LHCN-M2 (cell line): Measurements from ENCODE around the gene MAGI2. TPM values are rescaled to one million over a fixed set of nuclear protein-coding genes. Genes with fewer than 3 reads are reported as not detected.
"Not testable (repeated sequence)": the region's sequence is repeated elsewhere in the genome, so short reads cannot be mapped to it uniquely, and the experiment has no call there.

Experiments used
- DNase-seq: peaks from one replicate; pipeline ENCODE4 v3.0.0-alpha.2; 2012; ENCODE audit warnings: low read depth
- total RNA-seq: library from RNA; depleted of rRNA; stranded (reverse); fragments of >200 nt; gene quantifications from 2 replicates; pipeline ENCODE4 v1.2.3, GENCODE V29; 2014

The MAGI2 gene
- total RNA-seq, 1 experiment from 2014 or later: 3.6 TPM

- DNase-seq: peak; percentile 13
These were observed 294.3 kb downstream of the MAGI2 start for GRCh38 chr7:79159040-79159664.

DNA sequence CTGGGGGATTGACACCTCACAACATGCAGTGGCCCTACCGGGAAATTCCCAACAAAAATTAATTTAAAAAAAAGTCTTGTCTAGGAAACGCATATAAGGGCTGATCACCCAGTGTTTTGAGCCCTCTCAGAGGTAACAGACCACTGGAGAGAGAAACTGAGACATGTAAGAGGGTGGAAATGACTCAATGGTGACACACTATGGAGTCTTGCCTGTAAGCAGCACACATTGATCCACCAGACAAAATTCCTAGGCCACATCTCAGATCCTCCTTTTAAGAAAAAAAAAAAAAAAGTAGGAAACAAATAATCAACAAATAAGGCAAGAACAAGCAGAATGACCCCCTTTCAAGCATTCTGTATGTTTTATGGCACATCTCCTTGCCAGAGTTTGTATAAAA, 296.2 kb downstream of the MAGI2 start:
- DNase-seq: no peak

DNA sequence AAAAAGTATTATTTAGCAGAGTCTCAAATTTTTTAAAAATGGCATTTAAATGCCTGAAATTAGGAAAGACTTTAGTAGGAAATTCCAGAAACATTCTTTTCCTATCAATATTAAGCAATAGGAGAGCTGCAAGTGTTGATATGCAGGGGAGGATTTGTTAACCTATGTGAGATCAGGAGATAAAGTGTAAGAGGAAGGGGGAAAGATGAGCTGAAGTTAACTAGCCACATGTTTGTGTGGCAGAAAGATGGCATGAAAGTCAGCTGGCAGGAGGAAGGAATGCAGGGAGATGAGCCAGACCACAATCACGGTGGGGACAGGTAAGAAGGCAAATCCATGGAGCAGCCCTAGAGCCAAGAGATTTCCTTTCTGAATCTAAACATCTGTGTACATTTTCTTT, 303.6 kb downstream of the MAGI2 start:
- no peak for DNase-seq

GRCh38 chr7:79142706-79143105, 310.8 kb downstream of the MAGI2 start:
- no peak for DNase-seq

DNA sequence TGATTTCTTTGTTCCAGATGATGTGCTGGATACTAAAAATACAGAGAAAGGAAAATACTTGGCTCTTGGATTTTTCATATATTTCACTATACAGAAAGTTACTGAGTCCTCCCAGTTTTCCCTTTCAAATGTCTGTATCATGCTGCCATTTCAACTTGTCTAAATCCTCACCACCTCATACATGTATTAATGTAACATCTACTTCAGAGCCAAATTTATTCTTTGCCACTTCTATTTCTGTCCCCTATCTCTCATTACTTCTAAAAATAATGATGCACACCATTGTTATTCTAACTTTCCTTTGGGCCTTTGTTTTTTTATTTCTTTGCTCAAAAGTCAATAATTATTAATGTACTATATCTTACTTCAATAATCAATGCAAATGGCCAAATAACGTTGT, 312.2 kb downstream of the MAGI2 start:
- no peak for DNase-seq

DNA sequence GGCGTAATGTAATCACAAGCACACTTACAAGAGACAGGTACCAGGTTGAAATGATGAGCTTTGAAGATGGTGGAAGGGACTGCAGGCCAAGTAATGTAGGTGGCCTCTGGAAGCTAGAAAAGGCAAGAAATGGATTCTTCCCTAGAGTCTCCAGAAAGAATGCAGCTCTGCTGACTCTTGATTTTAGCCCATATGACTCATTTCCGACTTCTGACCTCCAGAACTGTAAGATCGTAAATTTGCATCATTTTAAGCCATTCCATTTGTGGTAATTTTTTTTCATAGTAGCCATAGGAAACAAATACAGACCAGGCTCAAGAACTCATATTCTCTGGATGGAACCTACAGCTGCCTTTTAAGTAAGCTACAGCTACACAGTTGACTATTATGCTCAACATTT, 315.5 kb downstream of the MAGI2 start:
- peak; percentile 68 for DNase-seq

DNA sequence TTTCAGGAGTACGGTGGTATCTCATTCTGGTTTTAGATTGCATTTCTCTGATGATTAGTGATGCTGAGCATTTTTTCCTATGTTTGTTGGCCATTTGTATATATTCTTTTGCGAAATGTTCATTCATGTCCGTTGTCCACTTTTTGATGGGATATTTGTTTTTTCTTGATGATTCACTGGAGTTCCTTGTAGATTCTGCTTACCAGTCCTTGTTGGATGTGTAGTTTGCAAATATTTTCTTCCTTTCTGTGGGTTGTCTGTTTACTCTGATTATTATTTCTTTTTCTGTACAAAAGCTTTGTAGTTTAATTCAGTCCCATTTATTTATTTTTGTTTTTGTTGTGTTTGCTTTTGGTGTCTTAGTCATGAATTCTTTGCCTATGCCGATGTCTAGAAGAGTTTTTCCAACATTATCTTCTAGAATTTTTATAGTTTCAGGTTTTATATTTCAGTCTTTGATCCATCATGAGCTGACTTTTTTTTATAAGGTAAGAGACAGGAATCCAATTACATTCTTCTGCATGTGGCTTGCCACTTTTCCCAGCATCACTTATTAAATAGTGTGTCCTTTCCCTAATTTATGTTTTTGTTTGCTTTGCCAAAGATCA, 320.5 kb downstream of the MAGI2 start:
- DNase-seq: peak; percentile 19

GRCh38 chr7:79130715-79131114, 322.8 kb downstream of the MAGI2 start:
- DNase-seq: no peak

DNA sequence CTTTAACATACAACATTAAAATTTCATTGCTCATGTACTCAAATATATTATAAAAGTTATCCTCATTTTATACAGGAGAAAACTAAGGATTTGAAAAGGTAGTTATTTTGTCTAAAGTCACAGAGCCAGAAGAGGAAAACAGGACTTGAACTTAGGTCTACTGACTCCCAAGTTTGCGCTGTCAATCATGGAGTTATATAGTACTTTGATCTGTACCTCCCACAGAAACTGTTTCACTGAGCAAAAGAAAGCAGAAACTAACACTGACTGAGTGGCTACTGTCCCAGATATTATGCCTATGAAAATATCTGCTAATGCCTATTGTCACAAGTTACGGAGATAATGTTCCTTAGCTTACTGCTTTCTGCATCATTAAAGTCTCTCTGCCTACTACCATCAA, 329.1 kb downstream of the MAGI2 start:
- no peak for DNase-seq

GRCh38 chr7:79118143-79118542, 335.3 kb downstream of the MAGI2 start:
- no peak for DNase-seq

GRCh38 chr7:79096361-79096805, 357.1 kb downstream of the MAGI2 start:
- DNase-seq: peak; percentile 25

- DNase-seq: no peak
These were observed 360.0 kb downstream of the MAGI2 start for GRCh38 chr7:79093421-79093820.

DNA sequence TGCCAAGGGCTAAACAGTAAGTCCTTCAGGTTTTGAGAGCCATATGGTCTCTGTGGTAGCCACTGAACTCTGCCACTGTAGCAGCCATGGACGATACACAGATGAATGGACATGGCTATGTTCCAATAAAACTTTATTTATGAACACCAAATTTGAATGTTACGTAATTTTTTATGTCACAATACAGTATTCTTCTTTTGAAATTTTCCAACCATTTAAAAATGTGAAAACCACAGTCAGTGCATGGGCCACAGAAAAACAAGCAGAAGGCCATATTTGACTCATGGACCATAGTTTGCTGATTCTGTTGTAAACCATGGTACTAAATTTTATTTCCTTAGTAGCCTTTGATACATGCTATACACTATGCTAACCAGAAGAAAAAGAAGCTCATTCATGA, 361.8 kb downstream of the MAGI2 start:
- peak; percentile 26 for DNase-seq

GRCh38 chr7:79091011-79091410, 362.5 kb downstream of the MAGI2 start:
- no peak for DNase-seq

DNA sequence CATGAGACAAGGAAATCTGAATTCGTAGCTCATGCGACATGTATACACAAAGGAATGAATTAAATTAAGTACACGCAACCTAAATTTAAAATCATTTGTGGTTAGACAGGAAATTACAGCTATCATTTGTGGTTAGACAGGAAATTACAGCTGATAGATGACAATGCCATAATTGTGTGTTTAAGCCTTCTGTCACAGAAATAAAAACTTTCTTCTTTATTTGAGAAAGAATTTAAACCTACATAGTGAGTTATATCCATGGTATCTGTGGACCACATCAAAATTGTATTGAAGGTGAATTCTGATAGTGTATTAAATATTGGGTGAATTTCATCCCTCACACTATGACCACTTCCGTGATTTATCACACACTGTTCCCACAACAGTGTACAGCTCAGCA, 362.9 kb downstream of the MAGI2 start:
- peak; percentile 12 for DNase-seq

GRCh38 chr7:79084423-79084822, 369.0 kb downstream of the MAGI2 start:
- peak; percentile 29 for DNase-seq

DNA sequence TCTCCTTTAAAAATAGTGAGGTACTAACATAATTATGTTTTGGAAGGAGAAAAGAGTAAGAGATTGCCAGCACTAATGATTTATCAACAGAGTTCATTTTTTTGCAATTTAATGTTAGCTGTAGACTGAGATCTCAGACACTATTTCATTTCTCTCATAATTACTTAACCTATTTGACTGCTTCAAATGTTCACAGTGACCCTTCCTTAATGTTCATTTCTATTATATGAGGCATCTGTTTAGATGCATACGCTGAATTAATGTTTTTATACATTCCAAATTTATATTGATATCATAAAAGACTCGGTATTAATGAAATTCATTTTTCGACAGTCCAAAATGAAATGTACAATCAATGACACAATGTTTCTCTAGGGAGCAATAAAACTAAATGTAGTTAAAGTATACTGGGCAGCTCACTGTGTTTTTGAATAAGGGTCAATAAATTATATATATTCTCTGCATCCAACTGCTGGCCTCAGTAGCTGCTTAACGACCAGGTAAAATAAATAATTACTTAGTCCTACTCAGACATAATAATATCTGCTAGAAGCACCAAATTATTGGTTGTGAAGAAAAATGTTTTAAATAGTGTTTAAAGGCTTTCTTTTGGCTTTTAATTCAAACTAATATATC, 373.4 kb downstream of the MAGI2 start:
- DNase-seq: no peak

DNA sequence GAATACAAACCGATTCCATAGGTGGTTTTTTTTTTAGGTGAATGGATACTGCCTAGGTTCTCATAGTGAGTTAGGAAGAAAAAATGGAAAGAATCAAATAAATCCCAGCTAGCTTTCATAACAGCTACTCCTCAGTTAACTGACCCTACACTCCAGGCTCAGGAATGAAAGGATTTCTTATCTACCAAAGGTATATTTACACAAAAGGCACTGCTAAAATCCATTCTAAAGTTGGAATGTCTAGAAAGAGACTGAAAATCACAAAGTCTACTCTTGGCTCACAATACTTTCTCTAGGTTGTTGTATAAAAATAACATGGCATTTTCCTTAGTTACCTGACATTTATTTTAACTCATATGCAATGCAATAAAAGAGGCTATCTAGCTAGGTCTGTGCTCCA, 375.2 kb downstream of the MAGI2 start:
- no peak for DNase-seq

DNA sequence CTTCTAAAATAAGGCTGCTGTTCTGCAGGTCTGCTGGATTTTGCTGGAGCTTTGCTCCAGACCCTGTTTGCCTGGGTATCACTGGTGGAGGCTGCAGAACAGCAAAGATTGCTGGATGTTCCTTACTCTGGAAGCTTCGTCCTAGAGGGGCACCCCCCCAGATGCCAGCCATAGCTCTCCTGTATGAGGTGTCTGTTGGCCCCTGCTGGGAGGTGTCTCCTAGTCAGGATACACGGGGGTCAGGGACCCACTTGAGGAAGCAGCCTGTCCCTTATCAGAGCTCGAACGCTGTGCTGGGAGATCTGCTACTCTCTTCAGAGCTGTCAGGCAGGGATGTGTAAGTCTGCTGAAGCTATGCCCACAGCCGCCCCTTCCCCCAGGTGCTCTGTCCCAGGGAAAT, 382.3 kb downstream of the MAGI2 start:
- not testable (repeated sequence) for DNase-seq

DNA sequence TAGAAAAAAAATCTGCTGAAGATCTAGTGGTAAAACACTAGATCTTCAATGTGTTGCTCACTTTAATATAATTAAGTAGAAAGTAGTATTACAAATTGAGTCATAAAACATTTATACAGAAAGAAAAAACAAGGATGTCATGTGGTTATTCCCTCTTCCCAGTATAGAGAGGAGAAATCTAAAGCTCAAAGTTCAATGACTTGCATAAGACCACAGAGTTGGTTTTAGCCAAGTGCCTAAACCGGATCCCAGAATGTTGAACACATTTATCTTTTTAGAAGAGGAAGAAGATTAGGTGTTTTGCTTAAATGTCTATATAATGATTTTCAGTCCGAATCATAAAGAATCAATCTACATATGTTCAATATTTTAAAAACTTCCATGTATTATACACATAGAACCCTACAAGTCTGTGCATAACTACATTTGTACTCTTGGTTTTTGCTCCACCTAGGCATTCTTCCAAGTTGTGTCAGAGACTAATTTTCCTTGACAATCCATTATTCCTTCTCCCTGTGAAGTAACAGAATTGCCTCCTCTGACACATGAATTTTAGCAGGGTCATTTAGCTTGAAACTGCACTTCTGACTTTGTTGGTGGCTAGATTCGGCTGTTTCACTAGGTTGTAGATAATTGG, 389.2 kb downstream of the MAGI2 start:
- DNase-seq: no peak

GRCh38 chr7:79063019-79063698, 390.3 kb downstream of the MAGI2 start:
- no peak for DNase-seq

DNA sequence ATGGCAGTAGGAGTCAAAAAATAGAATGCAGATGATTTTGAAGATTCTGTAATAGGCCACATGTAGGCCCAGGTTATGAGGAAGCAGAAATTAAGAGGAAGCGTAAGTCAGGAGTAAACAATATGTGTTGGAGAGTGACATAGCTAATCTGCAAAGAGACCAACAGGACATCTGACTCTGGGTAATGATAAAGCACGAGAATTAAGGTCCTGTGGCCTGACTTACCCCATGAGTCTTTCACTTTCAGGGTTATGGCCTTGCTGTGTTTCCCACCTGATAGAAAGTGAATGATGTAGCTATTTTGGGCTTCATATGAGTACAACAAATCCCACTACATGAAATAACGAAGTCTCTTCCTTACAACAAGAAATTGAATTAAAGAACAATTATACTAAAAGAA, 393.0 kb downstream of the MAGI2 start:
- no peak for DNase-seq
